ENCODE results near the gene GSG1. TPM values are rescaled to one million over a fixed set of nuclear protein-coding genes. Genes with fewer than 3 reads are reported as not detected.
"Not testable (repeated sequence)": the region's sequence is repeated elsewhere in the genome, so short reads cannot be mapped to it uniquely, and the experiment has no call there.

The GSG1 gene
- polyA plus RNA-seq, 5 donors, result 0.49 to 1.0 (median 0.69) TPM

DNA sequence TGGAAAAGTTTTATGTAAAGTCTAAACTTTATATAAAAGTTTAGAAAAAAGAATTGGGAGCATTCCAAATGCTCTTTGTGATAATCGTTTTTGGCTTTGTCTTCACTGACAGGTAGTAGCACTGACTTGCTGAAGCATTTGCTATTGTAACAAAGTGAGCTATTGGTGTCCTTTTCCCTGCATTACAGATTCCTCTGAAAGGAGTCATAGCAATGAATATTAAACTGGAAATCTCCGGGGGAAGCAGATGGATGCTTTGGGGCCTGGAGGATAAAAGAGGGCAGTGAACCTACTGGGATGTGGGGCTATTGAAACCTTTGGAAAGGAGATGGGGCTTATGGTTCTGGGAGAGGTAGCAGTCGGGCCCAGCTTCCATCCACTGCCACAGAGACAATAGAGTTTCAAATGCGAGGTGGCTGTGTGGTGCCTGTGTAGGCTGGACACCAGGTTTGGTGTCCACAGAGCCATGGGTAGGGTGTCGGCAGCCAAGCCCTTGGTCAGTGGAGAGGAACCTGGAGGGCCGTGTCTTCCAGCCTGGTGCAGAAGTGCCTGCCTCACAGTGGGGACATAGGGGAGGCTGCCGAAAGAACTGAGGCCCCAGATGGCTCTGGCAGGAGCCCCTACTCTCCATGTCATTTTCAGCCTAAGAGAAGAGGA is 10.1 kb downstream of the GSG1 start:
- no peak for DNase-seq

DNA sequence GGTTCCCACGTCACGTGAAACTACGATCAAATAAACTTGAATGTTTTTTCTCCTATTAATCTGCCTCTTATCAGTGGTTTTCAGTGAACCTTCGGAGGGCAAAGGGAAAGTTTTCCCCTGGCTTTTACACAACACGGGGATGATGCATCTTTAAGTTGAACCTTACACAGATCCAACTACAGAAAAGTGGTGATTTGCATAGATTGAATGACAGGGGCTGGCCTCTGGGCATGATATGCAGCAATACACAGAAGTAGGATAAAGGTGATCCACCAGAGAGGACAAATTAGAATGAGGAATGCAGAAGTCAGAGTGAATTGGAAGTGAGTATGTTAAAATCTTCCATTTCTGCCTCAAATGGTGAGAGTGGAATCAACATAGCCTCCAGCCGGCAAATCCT is 11.6 kb downstream of the GSG1 start:
- DNase-seq, result no peak

DNA sequence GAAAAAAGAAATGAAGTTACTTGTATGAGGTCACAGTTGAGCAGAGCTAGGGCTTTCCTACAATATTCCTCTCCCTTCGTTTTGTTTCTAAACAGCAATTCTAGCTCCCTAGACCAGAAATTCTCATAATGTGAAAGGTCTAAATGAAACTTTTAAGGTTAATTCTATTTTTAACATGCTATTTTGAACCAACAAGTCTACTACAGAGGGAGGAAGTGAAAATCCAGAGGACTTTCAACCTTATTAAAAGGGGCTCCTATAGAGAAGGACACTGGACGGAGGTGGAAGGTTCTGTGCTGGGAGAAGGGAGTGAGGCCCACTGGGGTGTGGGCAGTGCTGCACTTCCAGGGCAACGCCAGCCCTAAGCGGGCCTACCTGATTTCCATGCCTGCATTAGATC is 13.4 kb downstream of the GSG1 start:
- DNase-seq, result no peak

GRCh38 chr12:13088496-13088895 is 15.0 kb downstream of the GSG1 start:
- no peak for DNase-seq

DNA sequence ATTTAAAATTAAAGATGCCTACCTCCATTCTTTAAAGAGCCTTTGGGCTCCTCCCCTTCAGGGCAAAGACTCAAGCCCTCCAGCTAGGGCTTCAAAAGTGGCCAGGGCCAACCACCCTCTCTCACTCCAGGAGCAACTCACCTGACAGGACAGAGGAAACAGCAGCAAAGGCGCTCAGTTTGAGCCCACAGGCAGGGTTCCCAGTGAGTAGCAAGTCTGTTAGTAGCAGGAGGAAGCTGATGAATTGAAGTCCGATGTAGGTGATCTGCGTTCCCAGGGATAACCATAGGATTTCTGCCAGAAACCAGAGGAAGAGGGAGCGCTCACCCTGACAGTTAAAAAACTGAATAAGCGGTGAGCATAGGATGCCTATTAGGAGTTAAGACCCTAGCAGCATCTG is 15.7 kb downstream of the GSG1 start:
- no peak for DNase-seq

GRCh38 chr12:13085968-13086686 is 17.3 kb downstream of the GSG1 start:
- no peak for DNase-seq

GRCh38 chr12:13084898-13085640 is 18.4 kb downstream of the GSG1 start:
- no peak for DNase-seq

DNA sequence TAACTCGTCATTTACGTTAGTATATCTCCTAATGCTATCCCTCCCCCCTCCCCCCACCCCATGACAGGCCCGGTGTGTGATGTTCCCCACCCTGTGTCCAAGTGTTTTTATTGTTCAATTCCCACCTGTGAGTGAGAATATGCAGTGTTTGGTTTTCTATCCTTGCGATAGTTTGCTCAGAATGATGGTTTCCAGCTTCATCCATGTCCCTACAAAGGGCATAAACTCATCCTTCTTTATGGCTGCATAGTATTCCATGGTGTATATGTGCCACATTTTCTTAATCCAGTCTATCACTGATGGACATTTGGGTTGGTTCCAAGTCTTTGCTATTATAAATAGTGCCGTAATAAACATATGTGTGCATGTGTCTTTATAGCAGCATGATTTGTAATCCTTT is 19.8 kb downstream of the GSG1 start:
- not testable (repeated sequence) for DNase-seq

- DNase-seq, result no peak
Observed at GRCh38 chr12:13082861-13083260, 20.6 kb downstream of the GSG1 start.

DNA sequence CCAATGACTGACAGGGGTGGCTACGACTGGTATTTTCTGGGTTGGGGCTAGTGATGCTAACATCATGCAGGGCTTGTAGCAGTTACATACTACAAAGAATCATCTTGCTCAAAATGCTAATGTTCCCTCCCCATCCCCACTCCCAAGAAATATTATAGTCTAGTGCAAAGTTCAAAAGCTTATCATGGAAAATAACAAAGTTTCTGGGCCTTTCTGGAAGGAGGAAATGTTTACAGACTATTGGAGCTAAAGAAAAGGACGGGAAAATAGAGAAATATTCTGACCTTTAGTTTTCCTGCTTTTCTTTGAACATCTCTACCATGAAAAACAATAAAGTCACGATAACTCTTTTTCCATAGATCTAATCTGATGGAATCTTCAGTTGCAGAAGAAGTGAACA is 23.2 kb downstream of the GSG1 start:
- DNase-seq, result no peak

DNA sequence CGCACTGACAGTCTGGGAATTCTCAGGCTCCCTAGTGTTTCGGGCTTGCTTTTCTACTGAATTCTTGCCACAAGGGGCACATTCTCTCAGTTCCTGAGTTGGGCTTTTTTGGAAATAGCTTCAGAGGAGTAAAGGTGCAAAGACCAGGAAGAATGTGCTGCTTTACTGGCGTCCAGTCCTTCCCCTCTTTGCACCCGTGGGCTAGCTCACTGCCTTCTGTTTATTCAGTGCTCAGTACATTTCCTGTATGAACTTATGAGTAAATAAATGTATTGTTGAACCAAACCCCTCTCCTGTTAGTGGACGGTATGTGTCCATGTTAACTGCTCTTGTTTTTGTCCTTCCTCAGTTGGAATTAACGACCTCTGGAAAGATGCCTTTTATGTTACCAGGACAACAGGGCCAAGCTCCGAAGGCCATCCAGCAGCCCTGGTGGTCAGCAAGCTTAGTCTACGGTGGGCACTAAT is 24.0 kb downstream of the GSG1 start:
- DNase-seq, result no peak

DNA sequence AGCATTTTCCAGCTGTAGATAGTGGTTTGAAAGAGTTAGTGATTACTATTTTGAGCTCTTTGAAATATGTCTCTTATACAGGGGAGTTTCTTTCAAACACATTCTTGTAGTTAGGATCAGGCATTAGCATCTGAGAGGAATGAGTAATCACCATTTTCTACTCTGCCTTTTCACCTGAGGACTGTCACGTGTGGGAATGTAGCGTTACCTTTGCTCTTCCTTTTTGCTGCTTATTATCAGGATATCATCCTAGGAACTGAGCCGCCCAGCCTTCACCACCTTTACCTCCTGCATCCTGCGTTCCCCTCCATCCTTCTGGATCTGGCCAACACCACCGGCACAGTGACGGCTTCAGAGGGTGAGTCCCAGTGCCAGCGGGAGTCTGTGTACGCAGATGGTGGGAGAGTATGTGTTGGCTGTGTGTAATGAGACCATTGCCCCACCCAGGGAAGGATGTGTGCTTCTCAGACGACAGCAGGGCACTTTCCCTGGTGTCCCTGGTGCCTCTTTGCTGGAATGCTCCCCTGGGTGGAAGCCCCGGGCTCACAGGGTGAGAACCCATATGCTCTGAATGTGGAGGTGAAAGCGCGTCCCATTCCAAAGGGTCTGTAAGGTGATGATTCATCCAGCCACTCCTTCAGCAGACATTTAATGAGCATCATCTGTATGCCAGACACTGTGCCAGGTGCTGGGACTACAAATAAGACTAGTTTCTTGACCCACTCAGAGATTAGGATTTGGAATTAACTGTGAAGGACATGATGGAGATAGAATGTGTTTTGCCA is 27.5 kb downstream of the GSG1 start:
- DNase-seq, result no peak

DNA sequence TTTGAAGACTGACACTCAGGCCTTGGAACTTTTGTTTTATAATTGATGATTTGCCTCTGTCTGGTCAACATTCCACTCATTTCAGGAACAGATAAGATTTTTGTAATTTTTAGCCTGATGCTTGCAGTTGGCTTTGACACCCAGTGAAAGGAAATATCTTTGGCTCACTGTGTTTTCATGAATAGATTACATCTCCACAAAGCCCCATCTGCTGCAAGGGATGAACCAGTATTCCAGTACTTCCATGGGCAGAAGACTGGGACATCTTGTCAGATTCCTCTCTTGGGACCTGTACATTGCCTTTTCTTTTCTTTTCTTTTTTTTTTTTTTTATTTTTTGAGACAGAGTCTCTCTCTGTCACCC is 28.4 kb downstream of the GSG1 start:
- no peak for DNase-seq

DNA sequence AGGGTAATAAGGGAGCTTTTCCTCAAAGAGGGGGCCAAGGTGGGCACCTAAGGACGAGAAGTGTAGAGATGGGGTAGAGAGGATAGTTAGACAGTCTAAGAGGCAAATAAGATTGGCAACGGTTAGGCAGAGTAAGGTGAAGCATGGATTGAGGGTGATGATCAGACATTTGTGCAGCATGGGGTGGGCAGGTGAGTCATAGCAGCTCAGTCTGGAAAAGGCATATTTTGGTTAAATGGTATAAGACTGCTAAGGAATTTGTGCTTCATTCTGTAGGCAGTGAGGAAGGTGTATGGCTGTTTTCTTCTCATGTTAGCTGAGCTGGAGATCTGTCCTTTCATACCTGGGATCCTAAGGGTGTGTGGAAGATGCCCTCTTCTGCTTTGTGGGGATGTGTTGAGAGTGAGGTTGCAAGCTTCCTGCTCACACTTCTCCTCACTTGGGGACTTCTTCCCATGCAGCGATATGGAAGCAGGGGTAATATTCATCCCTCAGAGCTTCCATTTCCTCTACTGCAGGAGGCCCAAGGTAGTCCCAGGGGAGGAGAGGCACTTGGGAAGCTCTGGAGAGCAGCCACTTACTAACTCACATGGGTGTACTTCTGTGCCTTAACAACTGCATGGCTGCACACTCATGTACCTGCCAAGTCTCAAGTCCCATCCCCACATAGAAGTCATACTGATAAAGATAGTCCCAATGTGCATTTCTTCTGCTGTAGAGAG is 28.9 kb downstream of the GSG1 start:
- no peak for DNase-seq

GRCh38 chr12:13073173-13073572 is 30.3 kb downstream of the GSG1 start:
- DNase-seq, result no peak

- no peak for DNase-seq
Observed at GRCh38 chr12:13071305-13072280, 31.9 kb downstream of the GSG1 start.

DNA sequence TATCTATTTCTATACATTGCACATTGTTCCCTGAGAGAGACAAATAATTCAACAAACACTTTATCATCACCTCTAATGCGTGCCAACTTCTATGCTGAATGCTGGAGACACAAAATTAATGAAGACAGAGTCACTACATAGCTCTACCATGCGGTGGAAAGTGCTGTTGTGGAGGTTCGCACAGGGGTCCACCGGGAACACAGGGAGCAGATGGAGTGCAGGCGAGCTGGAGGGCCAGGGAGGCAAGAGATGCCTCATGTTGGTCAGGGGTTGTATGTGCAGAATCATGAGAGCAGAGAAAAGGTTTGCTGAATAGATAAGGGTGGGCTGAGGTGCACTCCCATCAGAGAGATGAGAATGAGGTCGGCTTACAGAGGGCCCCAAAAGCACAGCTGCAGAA is 34.1 kb downstream of the GSG1 start:
- no peak for DNase-seq

DNA sequence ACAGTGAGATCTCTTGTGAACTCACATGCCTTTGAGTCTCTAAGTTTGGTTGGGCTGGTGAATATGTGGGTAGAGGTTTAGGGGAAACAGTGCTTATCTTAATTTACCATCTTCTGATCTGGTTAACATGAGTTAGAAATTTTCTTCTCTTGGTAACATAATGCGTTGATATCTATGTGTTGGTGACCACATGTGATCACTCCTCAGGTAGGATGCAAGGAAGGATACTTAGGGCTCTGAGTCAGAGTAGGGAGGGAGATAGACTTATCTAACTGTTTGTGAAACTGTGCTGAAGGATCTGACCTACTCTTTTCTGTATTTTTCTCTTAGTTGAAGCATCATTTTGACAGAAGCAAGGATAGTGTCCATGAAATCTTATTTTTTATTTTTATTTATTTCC is 36.1 kb downstream of the GSG1 start:
- DNase-seq, result no peak

DNA sequence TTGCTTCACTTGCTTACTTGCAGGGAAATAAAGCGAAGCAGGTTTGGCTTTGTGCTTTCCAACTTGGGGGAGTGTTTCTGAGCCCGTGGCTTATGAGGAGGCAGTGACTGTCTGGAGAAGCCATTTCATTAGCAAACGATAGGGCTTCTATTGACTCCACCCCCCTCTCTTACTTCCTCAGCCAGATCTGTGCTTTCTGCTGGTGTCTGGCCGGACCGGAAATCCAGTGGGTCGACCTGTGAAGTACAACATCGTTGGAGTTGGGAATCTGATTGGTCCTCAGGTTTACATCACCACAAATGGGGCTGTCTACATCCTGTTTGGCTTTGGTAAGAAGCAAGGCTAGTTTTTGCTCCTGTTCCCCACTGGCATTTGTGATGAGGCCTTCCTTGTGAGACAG is 37.0 kb downstream of the GSG1 start:
- DNase-seq, result no peak

DNA sequence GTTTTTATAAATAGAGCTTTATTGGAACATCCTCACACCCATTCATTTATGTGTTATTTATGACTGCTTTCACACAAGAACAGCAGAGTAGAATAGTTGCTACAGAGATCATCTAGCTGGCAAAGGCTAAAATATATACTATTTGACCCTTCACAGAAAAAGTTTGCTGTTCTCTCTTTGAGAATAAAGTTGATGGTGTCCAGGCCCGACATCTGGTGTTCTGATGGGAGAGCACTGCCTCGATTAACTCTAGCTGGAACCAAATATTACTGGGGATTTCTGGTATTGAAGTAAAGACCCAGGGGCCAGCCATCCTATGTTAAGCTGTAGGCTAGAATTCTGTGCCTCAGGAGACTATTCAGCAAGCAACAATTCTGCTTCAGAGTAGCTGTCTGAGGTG is 37.5 kb downstream of the GSG1 start:
- no peak for DNase-seq

All from right lung (tissue), 5 donors.